ENCODE results near the gene ACAP3. TPM values are rescaled to one million over a fixed set of nuclear protein-coding genes. Genes with fewer than 3 reads are reported as not detected.

ACAP3 gene
- total RNA-seq, 1 donor from 2014 or later, result 49.7 TPM

DNA sequence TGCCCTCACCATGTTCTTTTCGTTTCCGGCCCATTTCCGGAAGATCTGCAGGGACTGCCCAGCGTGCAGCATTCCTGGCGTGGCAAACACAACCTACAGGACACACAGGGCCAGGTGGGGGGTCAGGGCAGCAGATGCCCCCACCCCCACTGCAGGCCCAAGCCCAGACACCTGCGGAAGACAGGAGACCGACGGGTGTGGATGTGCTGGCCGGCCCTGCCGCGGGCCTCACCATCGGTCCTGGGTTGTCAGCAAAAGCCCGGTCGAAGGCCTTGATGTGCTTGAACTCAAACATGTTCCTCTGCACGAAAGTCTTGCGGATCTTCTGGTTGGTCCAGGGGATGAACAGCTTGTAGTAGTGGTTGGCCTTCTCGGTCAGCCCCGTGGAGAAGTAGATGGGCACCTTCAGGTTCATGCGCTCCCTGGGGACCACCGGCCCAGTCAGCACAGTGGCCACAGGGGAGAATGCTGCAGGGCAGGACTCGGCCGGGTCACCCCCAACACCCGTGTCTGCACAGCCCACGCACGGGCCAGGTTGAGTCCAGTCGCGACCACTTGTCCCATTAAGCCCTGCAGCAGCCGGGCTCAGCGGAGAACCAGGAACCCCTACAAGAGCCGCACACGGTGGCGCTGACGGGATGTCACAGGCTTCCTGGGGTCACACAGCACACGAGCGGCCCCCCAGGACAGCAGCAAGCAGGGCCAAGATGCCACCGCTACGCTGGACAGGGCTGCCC is 5.9 kb upstream of the ACAP3 start:
- Histone ChIP-seq H3K27me3 (ENCODE audit: low read depth) (no peaks in the 10 kb centered on the region), H3K36me3 (peaks cover 85% of the 10 kb centered on the region), H3K27ac (replicated peaks) (no peak overlapping the region), H3K4me3 (no peak overlapping the region), H3K4me1 (peaks cover 28% of the 10 kb centered on the region), H3K9me3 (replicated peaks) (no peaks in the 10 kb centered on the region)
- intact Hi-C loops (cut with micrococcal nuclease), result no loop called here
- TF ChIP-seq, protein P1, sequence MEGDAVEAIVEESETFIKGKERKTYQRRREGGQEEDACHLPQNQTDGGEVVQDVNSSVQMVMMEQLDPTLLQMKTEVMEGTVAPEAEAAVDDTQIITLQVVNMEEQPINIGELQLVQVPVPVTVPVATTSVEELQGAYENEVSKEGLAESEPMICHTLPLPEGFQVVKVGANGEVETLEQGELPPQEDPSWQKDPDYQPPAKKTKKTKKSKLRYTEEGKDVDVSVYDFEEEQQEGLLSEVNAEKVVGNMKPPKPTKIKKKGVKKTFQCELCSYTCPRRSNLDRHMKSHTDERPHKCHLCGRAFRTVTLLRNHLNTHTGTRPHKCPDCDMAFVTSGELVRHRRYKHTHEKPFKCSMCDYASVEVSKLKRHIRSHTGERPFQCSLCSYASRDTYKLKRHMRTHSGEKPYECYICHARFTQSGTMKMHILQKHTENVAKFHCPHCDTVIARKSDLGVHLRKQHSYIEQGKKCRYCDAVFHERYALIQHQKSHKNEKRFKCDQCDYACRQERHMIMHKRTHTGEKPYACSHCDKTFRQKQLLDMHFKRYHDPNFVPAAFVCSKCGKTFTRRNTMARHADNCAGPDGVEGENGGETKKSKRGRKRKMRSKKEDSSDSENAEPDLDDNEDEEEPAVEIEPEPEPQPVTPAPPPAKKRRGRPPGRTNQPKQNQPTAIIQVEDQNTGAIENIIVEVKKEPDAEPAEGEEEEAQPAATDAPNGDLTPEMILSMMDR (IDR thresholded peaks at IDR 0.05; ENCODE audit: borderline replicate concordance), result no peak
- no peak for DNase-seq

DNA sequence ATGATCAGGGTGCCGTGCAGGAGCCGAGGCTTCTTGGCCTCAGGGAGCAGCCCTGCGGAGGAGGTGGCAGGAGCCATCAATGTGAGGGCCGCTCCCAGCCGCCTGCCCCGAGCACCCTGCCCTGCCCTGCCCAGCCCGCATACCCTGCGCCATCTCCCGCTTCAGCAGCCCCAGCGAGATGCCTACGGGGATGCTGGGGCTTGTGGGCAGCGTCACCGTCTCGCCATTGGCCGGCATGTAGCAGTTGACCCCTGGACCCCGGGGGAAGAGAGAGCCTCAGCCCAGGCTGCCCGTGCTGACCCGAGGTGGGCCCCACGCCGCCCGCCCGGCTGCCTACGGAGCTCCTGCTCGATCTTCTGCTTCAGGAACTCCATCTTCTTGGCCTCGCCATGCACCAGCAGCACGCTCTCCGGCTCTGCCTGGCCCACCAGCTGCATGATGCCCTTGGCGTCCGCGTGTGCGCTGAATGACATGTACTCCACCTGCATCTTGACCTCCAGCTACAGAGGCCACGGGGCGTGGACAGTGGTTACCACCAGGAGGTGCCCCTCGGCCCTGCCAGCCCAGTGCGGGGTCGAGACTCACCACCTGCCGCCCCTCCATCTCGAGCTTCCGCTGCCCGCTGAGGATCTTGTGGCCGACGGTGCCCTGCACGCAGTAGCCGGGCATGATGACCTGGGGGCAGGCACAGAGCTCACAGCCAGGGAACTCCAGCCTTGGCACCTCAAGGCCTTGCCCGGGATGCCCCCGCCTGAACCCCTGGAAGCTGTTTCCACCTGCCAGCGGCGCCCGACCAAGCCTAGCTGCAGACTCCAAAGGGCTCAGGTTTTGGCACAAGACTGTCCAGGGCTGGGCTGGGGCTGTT is 5.0 kb upstream of the ACAP3 start:
- DNase-seq, result no peak
- peaks cover 75% of the 10 kb centered on the region for H3K36me3 ChIP-seq

DNA sequence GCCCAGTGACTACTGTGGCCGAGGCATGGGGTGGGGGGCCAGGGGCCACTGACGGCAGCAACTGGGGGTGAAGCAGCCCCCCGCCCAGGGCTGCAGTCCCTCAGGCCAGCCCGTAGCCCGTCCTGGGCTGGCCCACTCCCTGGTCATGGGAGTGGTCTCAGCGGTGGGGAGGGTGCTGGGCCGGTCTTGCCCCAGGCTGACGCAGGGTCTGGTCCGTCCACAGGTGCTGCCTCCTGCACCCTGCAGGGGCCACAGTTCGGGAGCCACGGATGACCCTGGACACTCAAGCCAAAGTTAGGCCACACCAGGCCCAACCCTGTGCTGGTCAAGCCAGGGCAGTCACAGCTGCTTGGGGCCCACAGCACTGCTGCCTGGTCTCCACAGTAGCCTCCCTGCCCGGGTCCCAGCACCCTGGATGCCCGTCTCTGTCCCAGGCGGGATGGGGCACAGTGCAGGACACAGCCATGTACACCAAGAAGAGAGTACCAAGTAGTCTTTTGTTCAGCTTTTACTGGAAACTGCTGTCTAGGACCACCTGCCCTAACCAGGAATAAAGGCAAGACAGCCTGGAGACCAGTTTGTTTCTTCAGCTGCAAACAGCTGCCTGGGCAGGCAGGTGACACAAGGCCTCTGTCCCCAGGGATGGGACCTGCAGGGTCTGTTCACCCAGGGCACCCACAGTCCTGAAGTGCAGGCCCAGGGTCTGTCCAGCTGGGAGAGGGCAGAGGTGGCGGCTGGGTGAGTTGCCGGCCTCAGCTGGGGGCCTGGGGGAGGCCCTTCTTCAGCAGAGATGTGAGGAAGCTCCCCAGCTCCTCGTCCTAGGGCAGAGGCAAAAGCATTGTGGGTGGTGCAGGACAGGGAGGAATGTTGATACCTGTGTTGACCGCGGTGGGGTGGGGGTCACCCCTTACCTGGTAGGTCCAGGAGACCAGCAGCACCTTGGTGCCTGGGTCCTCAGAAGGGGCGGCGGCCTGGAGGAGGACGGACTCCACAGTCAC is 3.7 kb upstream of the ACAP3 start:
- intact Hi-C loops (cut with micrococcal nuclease), result no loop called here
- TF ChIP-seq, protein P1 (IDR thresholded peaks at IDR 0.05; ENCODE audit: borderline replicate concordance), result no peak
- peaks cover 63% of the 10 kb centered on the region for H3K36me3 ChIP-seq
- no peaks in the 10 kb centered on the region for H3K27me3 ChIP-seq (ENCODE audit: low read depth)
- H3K4me1 ChIP-seq, result peaks cover 27% of the 10 kb centered on the region
- no peaks in the 10 kb centered on the region for H3K9me3 ChIP-seq (replicated peaks)
- no peak overlapping the region for H3K27ac ChIP-seq (replicated peaks)
- H3K4me3 ChIP-seq, result no peak overlapping the region
- DNase-seq, result no peak

More for the DNA sequence above, 5.0 kb upstream of the ACAP3 start:
- no peaks in the 10 kb centered on the region for H3K9me3 ChIP-seq (replicated peaks)
- TF ChIP-seq, protein P1 (IDR thresholded peaks at IDR 0.05; ENCODE audit: borderline replicate concordance), result no peak
- H3K27me3 ChIP-seq (ENCODE audit: low read depth), result no peaks in the 10 kb centered on the region
- intact Hi-C loops (cut with micrococcal nuclease), result no loop called here
- no peak overlapping the region for H3K4me3 ChIP-seq
- peaks cover 20% of the 10 kb centered on the region for H3K4me1 ChIP-seq
- H3K27ac ChIP-seq (replicated peaks), result no peak overlapping the region

DNA sequence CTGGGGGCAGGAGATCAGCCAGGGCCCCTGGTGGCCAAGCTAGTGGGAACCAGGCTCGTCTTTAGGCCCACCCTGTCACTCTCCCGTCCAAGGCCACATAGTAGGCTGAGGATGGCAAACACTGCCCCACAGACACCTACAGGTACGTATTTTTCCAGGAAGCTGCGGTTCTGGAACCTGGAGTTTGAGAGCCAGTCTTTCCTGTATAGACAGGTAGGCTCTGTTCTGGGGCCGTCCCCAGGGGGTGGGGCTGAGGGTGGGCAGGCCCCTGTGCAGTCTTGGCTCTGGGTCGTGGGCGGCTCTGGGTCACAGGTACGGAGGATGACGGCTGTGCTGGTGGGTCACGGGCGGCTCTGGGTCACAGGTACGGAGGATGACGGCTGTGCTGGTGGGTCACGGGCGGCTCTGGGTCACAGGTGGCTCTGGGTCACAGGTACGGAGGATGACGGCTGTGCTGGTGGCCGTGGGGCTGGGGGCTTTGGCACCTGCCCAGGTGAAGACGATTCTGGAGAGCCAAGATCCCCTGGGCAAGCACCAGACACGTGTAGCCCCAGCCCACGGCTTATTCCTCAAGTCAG is 2.8 kb upstream of the ACAP3 start:
- Histone ChIP-seq H3K27me3 (ENCODE audit: low read depth) (no peaks in the 10 kb centered on the region), H3K9me3 (replicated peaks) (no peaks in the 10 kb centered on the region), H3K4me3 (no peak overlapping the region), H3K4me1 (peaks cover 35% of the 10 kb centered on the region), H3K27ac (replicated peaks) (no peak overlapping the region), H3K36me3 (peaks cover 56% of the 10 kb centered on the region)
- no peak for DNase-seq
- TF ChIP-seq, protein P1 (IDR thresholded peaks at IDR 0.05; ENCODE audit: borderline replicate concordance), result no peak
- intact Hi-C loops (cut with micrococcal nuclease), result no loop called here

DNA sequence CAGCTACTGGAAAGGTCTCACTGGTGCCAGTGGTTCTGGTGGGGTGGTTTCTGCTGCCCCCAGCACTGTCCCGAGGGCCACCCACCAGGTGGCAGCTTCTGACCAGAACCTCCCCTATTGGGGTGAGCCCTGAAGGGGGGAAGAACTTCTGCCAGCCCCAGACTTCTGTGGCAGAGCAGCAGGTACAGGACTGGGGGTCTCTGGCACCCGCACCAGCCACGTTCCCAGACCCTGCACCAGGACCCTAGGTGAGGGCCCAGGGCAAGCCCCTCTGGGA is 2.3 kb upstream of the ACAP3 start:
- H3K36me3 ChIP-seq, result peaks cover 53% of the 10 kb centered on the region
- H3K27me3 ChIP-seq (ENCODE audit: low read depth), result no peaks in the 10 kb centered on the region
- intact Hi-C loops (cut with micrococcal nuclease), result no loop called here
- peak overlapping the region; percentile 99 for H3K27ac ChIP-seq (replicated peaks)
- no peaks in the 10 kb centered on the region for H3K9me3 ChIP-seq (replicated peaks)
- TF ChIP-seq, protein P1 (IDR thresholded peaks at IDR 0.05; ENCODE audit: borderline replicate concordance), result no peak
- peaks cover 40% of the 10 kb centered on the region for H3K4me1 ChIP-seq
- H3K4me3 ChIP-seq, result no peak overlapping the region
- no peak for DNase-seq

Data from left ventricle myocardium inferior (tissue), 1 donor.